ACHN (cell line): ENCODE data around the gene LIMK2.
A peak's percentile ranks its signal among the peaks of the same experiment; 100 is the strongest.
"Not testable (repeated sequence)": the region's sequence is repeated elsewhere in the genome, so short reads cannot be mapped to it uniquely, and the experiment has no call there.

ENCODE experiments used
- DNase-seq: peaks from one replicate; pipeline ENCODE4 v3.0.0-alpha.2; 2015
- in situ Hi-C: cut with HindIII; loops from 2 replicates; pipeline ENCODE4 v1.10.0; 2017; ENCODE audit warnings: low sequenced_read_pairs, low pct_ligation_motif_present, low pct_unique_long_range_greater_than_20kb

LIMK2 gene

GRCh38 chr22:31206896-31207687 lies 5.0 kb upstream of the LIMK2 start:
- in situ Hi-C loops: no loop called here
- no peak for DNase-seq

- in situ Hi-C loops: no loop called here
These were observed 1.3 kb upstream of the LIMK2 start for GRCh38 chr22:31210556-31211421.

GRCh38 chr22:31211482-31211861 lies 626 bp upstream of the LIMK2 start:
- in situ Hi-C loops: no loop called here
- no peak for DNase-seq

More at GRCh38 chr22:31210556-31211421, 1.3 kb upstream of the LIMK2 start:
- no peak for DNase-seq

- no peak for DNase-seq
- in situ Hi-C loops: no loop called here
These were observed 908 bp downstream of the LIMK2 start for GRCh38 chr22:31212783-31213629.

- in situ Hi-C loops: no loop called here
- no peak for DNase-seq
These were observed 3.0 kb downstream of the LIMK2 start for GRCh38 chr22:31215018-31215535.

- DNase-seq: no peak
- in situ Hi-C loops: no loop called here
These were observed 6.6 kb downstream of the LIMK2 start for GRCh38 chr22:31218565-31219262.

GRCh38 chr22:31221084-31221483 lies 9.0 kb downstream of the LIMK2 start:
- DNase-seq: no peak
- in situ Hi-C loops: no loop called here

- in situ Hi-C loops: no loop called here
- no peak for DNase-seq
These were observed 10.6 kb downstream of the LIMK2 start for GRCh38 chr22:31222736-31223135.

- in situ Hi-C loops: no loop called here
- DNase-seq: no peak
These were observed 11.7 kb downstream of the LIMK2 start for GRCh38 chr22:31223786-31224191.

- in situ Hi-C loops, DNase-seq: not testable (repeated sequence)
These were observed 12.6 kb downstream of the LIMK2 start for GRCh38 chr22:31224691-31225090.

- in situ Hi-C loops: no loop called here
- DNase-seq: no peak
These were observed 15.1 kb downstream of the LIMK2 start for GRCh38 chr22:31227186-31227585.

- in situ Hi-C loops: no loop called here
- no peak for DNase-seq
These were observed 17.4 kb downstream of the LIMK2 start for GRCh38 chr22:31229402-31230079.

- DNase-seq: no peak
These were observed 18.2 kb downstream of the LIMK2 start for GRCh38 chr22:31230155-31230870.

GRCh38 chr22:31230871-31231621 lies 18.9 kb downstream of the LIMK2 start:
- DNase-seq: peak; percentile 41
- in situ Hi-C loops: no loop called here

More at GRCh38 chr22:31230155-31230870, 18.2 kb downstream of the LIMK2 start:
- in situ Hi-C loops: no loop called here

- DNase-seq: peak; percentile 39
- in situ Hi-C loops: no loop called here
These were observed 20.9 kb downstream of the LIMK2 start for GRCh38 chr22:31233001-31233400.

- DNase-seq: no peak
- in situ Hi-C loops: no loop called here
These were observed 23.0 kb downstream of the LIMK2 start for GRCh38 chr22:31235081-31235480.
